Neural crest cell (in vitro differentiated cells): ENCODE measurements around the gene SORCS2. TPM values are rescaled to one million over a fixed set of nuclear protein-coding genes. Genes with fewer than 3 reads are reported as not detected.

Experiments
- DNase-seq: peaks from one replicate; pipeline ENCODE4 v3.0.0; 2021; ENCODE audit warnings: low read depth, mixed read lengths, low spot score
- H3K27ac Mint-ChIP-seq: one replicate; pipeline ENCODE4 v1.8.0; 2021; ENCODE audit warnings: mild to moderate bottlenecking, mixed read lengths; ENCODE audit not compliant: unreplicated experiment
- H3K27me3 Mint-ChIP-seq: 2 replicates; pipeline ENCODE4 v1.8.0; 2021; ENCODE audit warnings: low read depth, mild to moderate bottlenecking, mixed read lengths
- H3K36me3 Mint-ChIP-seq: 2 replicates; pipeline ENCODE4 v1.8.0; 2021; ENCODE audit warnings: low read depth, mild to moderate bottlenecking, mixed read lengths
- H3K4me1 Mint-ChIP-seq: 2 replicates; pipeline ENCODE4 v1.8.0; 2021; ENCODE audit warnings: mixed read lengths
- H3K4me3 Mint-ChIP-seq: one replicate; pipeline ENCODE4 v1.8.0; 2021; ENCODE audit warnings: mild to moderate bottlenecking, mixed read lengths
- H3K9me3 Mint-ChIP-seq: 2 replicates; pipeline ENCODE4 v1.8.0; 2021; ENCODE audit warnings: mixed read lengths
- total RNA-seq: library from RNA; stranded (reverse); gene quantifications from 2 replicates; pipeline ENCODE4 v1.2.1, GENCODE V29; 2021
- TF ChIP-seq, protein P1 (sequence below): fragments of 200-600 bp; sonication (generic); conservative IDR thresholded peaks from 2 replicates; pipeline ENCODE4 v1.5.0; 2021; ENCODE audit warnings: antibody characterized with exemption, mild to moderate bottlenecking

The SORCS2 gene
- total RNA-seq, 1 donor from 2014 or later, result 1.1 TPM

DNA sequence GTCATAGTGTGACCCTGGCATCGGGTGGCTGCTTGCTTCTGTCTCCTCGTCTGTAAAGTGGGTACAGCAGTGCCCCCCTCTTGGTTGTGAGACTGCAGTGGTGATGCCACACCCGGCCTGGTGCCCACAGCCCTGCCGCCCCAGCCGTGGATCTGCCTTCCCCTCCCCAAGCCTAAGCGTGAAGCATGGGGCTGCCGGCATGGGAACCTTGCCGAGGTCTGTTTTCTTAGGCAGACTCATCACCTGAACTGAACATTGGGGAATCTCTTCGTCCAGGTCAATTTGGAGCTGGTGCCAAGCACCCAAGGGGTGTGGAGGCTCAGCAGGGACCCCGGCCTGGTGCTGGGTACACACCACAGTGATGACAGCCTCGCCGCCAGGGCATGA, 134.0 kb downstream of the SORCS2 start:
- no peak for DNase-seq
- H3K27ac Mint-ChIP-seq, result no peak overlapping the region
- H3K9me3 Mint-ChIP-seq, result no peaks in the 10 kb centered on the region
- H3K4me3 Mint-ChIP-seq, result no peak overlapping the region
- no peaks in the 10 kb centered on the region for H3K27me3 Mint-ChIP-seq
- H3K4me1 Mint-ChIP-seq, result peaks cover 11% of the 10 kb centered on the region
- TF ChIP-seq, protein P1, sequence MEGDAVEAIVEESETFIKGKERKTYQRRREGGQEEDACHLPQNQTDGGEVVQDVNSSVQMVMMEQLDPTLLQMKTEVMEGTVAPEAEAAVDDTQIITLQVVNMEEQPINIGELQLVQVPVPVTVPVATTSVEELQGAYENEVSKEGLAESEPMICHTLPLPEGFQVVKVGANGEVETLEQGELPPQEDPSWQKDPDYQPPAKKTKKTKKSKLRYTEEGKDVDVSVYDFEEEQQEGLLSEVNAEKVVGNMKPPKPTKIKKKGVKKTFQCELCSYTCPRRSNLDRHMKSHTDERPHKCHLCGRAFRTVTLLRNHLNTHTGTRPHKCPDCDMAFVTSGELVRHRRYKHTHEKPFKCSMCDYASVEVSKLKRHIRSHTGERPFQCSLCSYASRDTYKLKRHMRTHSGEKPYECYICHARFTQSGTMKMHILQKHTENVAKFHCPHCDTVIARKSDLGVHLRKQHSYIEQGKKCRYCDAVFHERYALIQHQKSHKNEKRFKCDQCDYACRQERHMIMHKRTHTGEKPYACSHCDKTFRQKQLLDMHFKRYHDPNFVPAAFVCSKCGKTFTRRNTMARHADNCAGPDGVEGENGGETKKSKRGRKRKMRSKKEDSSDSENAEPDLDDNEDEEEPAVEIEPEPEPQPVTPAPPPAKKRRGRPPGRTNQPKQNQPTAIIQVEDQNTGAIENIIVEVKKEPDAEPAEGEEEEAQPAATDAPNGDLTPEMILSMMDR, result no peak
- no peaks in the 10 kb centered on the region for H3K36me3 Mint-ChIP-seq

DNA sequence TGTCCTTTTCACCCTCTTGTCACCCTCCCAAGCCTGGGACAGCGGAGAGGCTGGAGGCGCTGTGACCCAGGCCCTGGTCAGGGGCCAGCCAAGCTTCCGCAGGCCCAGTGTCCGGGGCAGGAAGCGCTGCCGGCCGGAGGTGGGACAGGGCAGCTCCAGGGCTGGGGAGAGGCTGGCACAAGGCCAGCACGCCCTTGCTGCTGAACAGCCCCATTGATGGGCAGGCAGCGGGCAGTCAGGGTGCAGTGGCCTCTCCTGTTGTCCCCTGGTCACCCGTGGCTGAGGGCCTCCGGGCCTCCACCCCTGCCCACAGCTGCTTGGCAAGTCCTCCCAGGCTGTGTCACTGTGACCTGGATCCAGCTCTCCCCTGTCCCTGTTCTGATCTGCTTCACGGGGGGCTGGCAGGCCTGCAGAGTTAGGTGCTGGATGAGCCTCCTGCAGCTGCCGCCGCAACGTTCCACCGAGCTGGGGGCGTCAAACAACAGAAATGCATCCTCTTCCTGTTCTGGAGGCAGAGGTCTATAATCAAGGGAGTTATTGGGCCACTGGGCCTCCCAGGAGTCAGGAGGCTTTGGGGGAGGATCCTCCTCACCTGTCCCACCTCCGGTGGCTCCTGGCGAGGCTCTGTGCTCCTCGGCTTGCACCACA, 134.5 kb downstream of the SORCS2 start:
- no peaks in the 10 kb centered on the region for H3K27me3 Mint-ChIP-seq
- DNase-seq, result no peak
- TF ChIP-seq, protein P1, result no peak
- H3K27ac Mint-ChIP-seq, result peak overlapping the region; percentile 43
- H3K4me3 Mint-ChIP-seq, result no peak overlapping the region
- H3K36me3 Mint-ChIP-seq, result no peaks in the 10 kb centered on the region
- peaks cover 11% of the 10 kb centered on the region for H3K4me1 Mint-ChIP-seq
- H3K9me3 Mint-ChIP-seq, result no peaks in the 10 kb centered on the region

DNA sequence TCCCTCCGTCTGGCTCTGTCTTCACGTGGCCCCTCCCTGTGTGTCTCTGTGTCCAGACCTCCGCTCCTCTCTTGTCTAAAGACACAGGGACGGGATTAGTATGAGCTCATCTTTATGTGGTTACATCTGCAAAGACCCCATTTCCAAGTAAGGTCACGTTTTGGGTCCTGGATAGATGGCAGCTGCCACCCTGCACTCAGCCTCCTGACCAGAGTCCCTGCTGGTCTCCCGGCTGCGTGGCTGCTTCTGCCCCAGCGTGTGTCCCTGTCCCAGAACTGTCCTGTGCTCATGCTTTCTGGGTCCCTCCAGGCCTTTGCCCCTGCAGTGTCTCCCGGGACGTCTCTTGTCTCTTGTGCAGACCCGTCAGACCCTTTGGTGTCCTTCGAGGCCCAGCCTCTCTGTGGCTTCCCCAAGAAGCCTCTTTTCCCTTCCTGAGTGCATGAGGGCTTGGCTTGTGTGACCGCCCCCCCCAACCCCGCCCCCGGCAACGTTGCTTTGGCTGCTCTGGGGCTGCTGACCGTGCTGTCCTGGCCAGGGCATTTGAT, 135.1 kb downstream of the SORCS2 start:
- Mint-ChIP-seq H3K36me3 (no peaks in the 10 kb centered on the region), H3K27ac (peak overlapping the region; percentile 57)

DNA sequence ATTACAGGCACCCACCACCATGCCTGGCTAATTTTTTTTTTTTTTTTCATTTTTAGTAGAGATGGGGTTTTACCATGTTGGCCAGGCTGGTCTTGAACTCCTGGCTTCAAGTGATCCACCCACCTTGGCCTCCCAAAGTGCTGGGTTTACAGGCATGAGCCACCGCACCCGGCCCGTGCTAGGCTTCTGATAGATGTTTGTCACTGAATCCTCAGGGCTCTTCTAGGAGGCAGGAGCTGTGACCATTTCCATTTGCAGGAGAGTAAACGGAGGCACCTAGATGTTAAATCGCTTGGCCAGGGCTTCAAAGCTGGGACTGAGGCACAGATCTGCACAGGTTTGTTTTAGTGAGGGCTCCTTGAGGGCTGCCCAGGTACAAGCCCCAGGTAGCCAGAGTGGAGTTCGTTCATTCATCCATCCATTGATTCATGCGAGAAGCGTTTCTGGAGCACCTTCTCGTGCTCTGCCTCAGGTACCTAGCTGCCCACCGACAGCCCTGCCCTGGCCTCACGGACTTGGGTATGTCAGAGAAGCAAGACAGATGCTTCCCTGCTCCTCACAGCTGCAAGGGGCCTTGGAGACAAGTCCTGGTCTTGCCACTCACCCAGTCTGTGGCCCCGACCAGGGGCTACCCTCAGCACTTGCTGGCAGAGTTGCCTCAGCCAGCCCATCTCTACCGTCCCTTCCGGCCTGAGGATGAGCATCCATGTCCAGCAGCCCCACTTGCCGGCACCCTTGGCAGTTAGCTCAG, 136.0 kb downstream of the SORCS2 start:
- Mint-ChIP-seq H3K27me3 (no peaks in the 10 kb centered on the region), H3K4me3 (no peak overlapping the region), H3K9me3 (no peaks in the 10 kb centered on the region), H3K27ac (no peak overlapping the region), H3K36me3 (no peaks in the 10 kb centered on the region), H3K4me1 (no peaks in the 10 kb centered on the region)
- no peak for DNase-seq
- TF ChIP-seq, protein P1, result no peak

More for the DNA sequence above, 135.1 kb downstream of the SORCS2 start:
- Mint-ChIP-seq H3K4me1 (peaks cover 8% of the 10 kb centered on the region), H3K9me3 (no peaks in the 10 kb centered on the region), H3K27me3 (no peaks in the 10 kb centered on the region), H3K4me3 (no peak overlapping the region)
- no peak for DNase-seq
- TF ChIP-seq, protein P1, result no peak

DNA sequence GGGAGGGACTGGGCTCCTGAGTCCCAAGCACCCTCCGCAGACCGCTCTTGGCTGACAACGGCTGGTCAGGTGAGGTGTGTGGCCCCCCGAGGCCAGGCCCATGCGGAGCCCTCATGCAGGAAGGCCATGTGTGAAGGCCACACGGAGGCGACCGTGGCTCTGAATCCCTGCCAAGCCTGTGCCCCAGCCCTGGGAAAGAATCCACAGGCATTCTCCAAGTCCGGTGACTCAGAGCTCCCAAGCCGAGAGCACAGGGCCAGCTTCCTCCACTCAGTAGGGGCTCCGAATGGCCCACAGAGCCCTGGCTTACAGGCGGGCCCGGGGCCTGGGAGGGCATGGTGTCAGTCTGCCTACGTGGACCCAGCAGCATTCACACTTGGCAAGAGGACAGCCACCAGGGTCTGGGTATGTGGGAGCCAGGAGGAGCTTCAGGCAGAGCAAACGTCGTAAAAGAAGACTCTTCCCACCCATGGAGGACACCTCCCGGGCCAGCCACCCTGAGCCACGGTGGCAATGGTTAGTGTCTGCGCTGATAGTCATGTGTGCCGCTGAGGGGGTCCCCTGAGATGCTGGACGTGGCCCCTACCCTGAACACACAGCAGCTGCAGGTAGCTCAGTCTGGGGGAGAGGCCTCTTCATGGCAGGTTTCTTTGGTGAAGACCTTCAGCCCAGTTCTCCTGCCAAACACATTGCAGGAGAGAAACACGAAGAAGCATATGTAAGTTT, 136.7 kb downstream of the SORCS2 start:
- H3K27ac Mint-ChIP-seq, result no peak overlapping the region
- H3K36me3 Mint-ChIP-seq, result no peaks in the 10 kb centered on the region
- H3K4me3 Mint-ChIP-seq, result no peak overlapping the region
- TF ChIP-seq, protein P1, result no peak
- no peaks in the 10 kb centered on the region for H3K9me3 Mint-ChIP-seq
- H3K4me1 Mint-ChIP-seq, result no peaks in the 10 kb centered on the region
- no peaks in the 10 kb centered on the region for H3K27me3 Mint-ChIP-seq
- DNase-seq, result no peak
